Small intestine (tissue), 7 donors: ENCODE measurements around the gene ITPR1. TPM values are rescaled to one million over a fixed set of nuclear protein-coding genes. Genes with fewer than 3 reads are reported as not detected.

ENCODE experiments used
- DNase-seq, 2 donors: peaks; one replicate each; pipeline versions ENCODE4 v3.0.0 to v3.0.0-alpha.2; 2013
- FAIRE-seq: peaks from 2 replicates; lab custom pipeline; 2012; peaks lifted over from hg19 to GRCh38; lab: Jason Lieb, UNC
- H3K27ac ChIP-seq, 3 donors: one replicate each; pipeline ENCODE4 v1.5.1; 2013; ENCODE audit warnings: low read length in 2 of 3, mild to moderate bottlenecking in 2 of 3, control low read depth in 1 of 3, inconsistent platforms in 1 of 3, low read depth in 1 of 3, moderate library complexity in 1 of 3
- H3K27me3 ChIP-seq, 3 donors: one replicate each; pipeline ENCODE4 v1.6.1; 2013; ENCODE audit warnings: low read length in 3 of 3, inconsistent platforms in 1 of 3; ENCODE audit not compliant: control insufficient read depth in 3 of 3, insufficient read depth in 3 of 3
- H3K36me3 ChIP-seq, 3 donors: one replicate each; pipeline ENCODE4 v1.6.1; 2013; ENCODE audit warnings: low read length in 3 of 3, inconsistent platforms in 1 of 3, low read depth in 1 of 3, mild to moderate bottlenecking in 1 of 3, moderate library complexity in 1 of 3; ENCODE audit not compliant: control insufficient read depth in 3 of 3, insufficient read depth in 2 of 3
- H3K4me1 ChIP-seq, 3 donors: one replicate each; pipeline ENCODE4 v1.6.1; 2013; ENCODE audit warnings: low read length in 2 of 3, inconsistent platforms in 1 of 3, low read depth in 1 of 3, mild to moderate bottlenecking in 1 of 3, moderate library complexity in 1 of 3; ENCODE audit not compliant: control insufficient read depth in 3 of 3, insufficient read depth in 2 of 3
- H3K4me3 ChIP-seq, 3 donors: one replicate each; pipeline ENCODE4 v1.5.1; 2013; ENCODE audit warnings: low read length in 3 of 3, control low read depth in 1 of 3, inconsistent platforms in 1 of 3, low read depth in 1 of 3, mild to moderate bottlenecking in 1 of 3, moderate library complexity in 1 of 3
- H3K9me3 ChIP-seq, 2 donors: one replicate each; pipeline ENCODE4 v1.6.1; 2013; ENCODE audit warnings: low read depth in 1 of 2, low read length in 1 of 2; ENCODE audit not compliant: control insufficient read depth in 2 of 2, insufficient read depth in 1 of 2
- WGBS, 3 donors: extraction: QIAGEN DNeasy Blood & Tissue Kit; methylation state at CpG; one replicate each; pipeline ENCODE4 v1.1.7; 2013; 5-methylcytosine and 5-hydroxymethylcytosine counted together
- polyA plus RNA-seq, 4 donors: library from polyadenylated mRNA; stranded (reverse) in 3 of 4; unstranded in 1 of 4; fragments of 200-250 nt in 3 of 4; fragments of 120-200 nt in 1 of 4; gene quantifications; one replicate each; pipeline versions ENCODE4 v1.2.1 to v1.2.3, GENCODE V29; 2013
- donor health status: healthy with polysubstance abuse.
- donor health status: control.
- donor health status: control.
- donor health status: Bipolar disorder and iron deficiency.
- donor health status: healthy.

Gene ITPR1
- polyA plus RNA-seq, 4 donors, result 0.89 to 13.8 (median 5.1) TPM

- Histone ChIP-seq H3K9me3 (no peaks in the 10 kb centered on the region), H3K27me3 (no peaks in the 10 kb centered on the region), H3K4me3 (no peak overlapping the region), H3K36me3 (no peaks in the 10 kb centered on the region), H3K4me1 (peaks cover 0 to 8% (median 5%) of the 10 kb centered on the region in 3 donors), H3K27ac (no peak overlapping the region)
- FAIRE-seq (no peak), DNase-seq (no peak)
- WGBS, 3 donors, result 73 to 86% (median 77%) methylated on average over 8 of the region's 8 CpGs
These were observed 15.2 kb downstream of the ITPR1 start for GRCh38 chr3:4508048-4508981.

GRCh38 chr3:4509043-4509442, 15.9 kb downstream of the ITPR1 start:
- no peak for DNase-seq
- no peaks in the 10 kb centered on the region for H3K27me3 ChIP-seq
- peaks cover 0 to 8% (median 5%) of the 10 kb centered on the region in 3 donors for H3K4me1 ChIP-seq
- no peak overlapping the region for H3K27ac ChIP-seq
- no peak overlapping the region for H3K4me3 ChIP-seq
- no peaks in the 10 kb centered on the region for H3K9me3 ChIP-seq
- FAIRE-seq, result no peak
- no peaks in the 10 kb centered on the region for H3K36me3 ChIP-seq

GRCh38 chr3:4509983-4510755, 17.0 kb downstream of the ITPR1 start:
- 89 to 91% (median 89%) methylated on average over 5 of the region's 5 CpGs for WGBS, 3 donors
- FAIRE-seq, result no peak
- H3K4me1 ChIP-seq, result peaks cover 0 to 3% (median 0%) of the 10 kb centered on the region in 3 donors
- H3K9me3 ChIP-seq, result no peaks in the 10 kb centered on the region
- H3K27ac ChIP-seq, result no peak overlapping the region
- H3K36me3 ChIP-seq, result no peaks in the 10 kb centered on the region
- DNase-seq, result no peak
- no peaks in the 10 kb centered on the region for H3K27me3 ChIP-seq
- H3K4me3 ChIP-seq, result no peak overlapping the region

- DNase-seq, result no peak
- H3K36me3 ChIP-seq, result no peaks in the 10 kb centered on the region
- 80 to 82% (median 81%) methylated on average over 7 of the region's 7 CpGs for WGBS, 3 donors
- FAIRE-seq, result no peak
- no peaks in the 10 kb centered on the region for H3K27me3 ChIP-seq
- H3K9me3 ChIP-seq, result no peaks in the 10 kb centered on the region
- H3K27ac ChIP-seq, result no peak overlapping the region
- H3K4me3 ChIP-seq, result no peak overlapping the region
- no peaks in the 10 kb centered on the region for H3K4me1 ChIP-seq
These were observed 18.5 kb downstream of the ITPR1 start for GRCh38 chr3:4511491-4512262.

- Histone ChIP-seq H3K4me3 (no peak overlapping the region), H3K27ac (peak overlapping the region in 1 of 3 donors; percentile 27), H3K9me3 (no peaks in the 10 kb centered on the region), H3K4me1 (no peaks in the 10 kb centered on the region), H3K27me3 (no peaks in the 10 kb centered on the region), H3K36me3 (peaks cover 0 to 2% (median 0%) of the 10 kb centered on the region in 3 donors)
- no peak for FAIRE-seq
- peak in 1 of 2 donors; percentile 11 for DNase-seq
- WGBS, 3 donors, result 58 to 84% (median 75%) methylated on average over 15 of the region's 15 CpGs
These were observed 19.9 kb downstream of the ITPR1 start for GRCh38 chr3:4512895-4513616.

GRCh38 chr3:4514321-4514720, 21.2 kb downstream of the ITPR1 start:
- DNase-seq (no peak), FAIRE-seq (no peak)
- Histone ChIP-seq H3K4me1 (no peaks in the 10 kb centered on the region), H3K36me3 (peaks cover 0 to 2% (median 0%) of the 10 kb centered on the region in 3 donors), H3K9me3 (no peaks in the 10 kb centered on the region), H3K27ac (no peak overlapping the region), H3K4me3 (no peak overlapping the region), H3K27me3 (no peaks in the 10 kb centered on the region)
- WGBS, 3 donors, result 89 to 93% (median 90%) methylated on average over 5 of the region's 5 CpGs

- DNase-seq (no peak), FAIRE-seq (no peak)
- H3K27me3 ChIP-seq, result no peaks in the 10 kb centered on the region
- no peaks in the 10 kb centered on the region for H3K4me1 ChIP-seq
- H3K36me3 ChIP-seq, result peaks cover 0 to 2% (median 0%) of the 10 kb centered on the region in 3 donors
- no peak overlapping the region for H3K4me3 ChIP-seq
- WGBS, 3 donors, result 82 to 86% (median 86%) methylated on average over 1 of the region's 1 CpG
- H3K9me3 ChIP-seq, result no peaks in the 10 kb centered on the region
- H3K27ac ChIP-seq, result no peak overlapping the region
These were observed 21.8 kb downstream of the ITPR1 start for GRCh38 chr3:4514916-4515315.
